Thyroid gland (tissue), 4 donors: ENCODE results near the gene ATP6V0D1.

Source experiments
- CTCF ChIP-seq, 6 experiments: fragments of 200-600 bp in 3 of 6; fragments of 450-650 bp in 3 of 6; sonication (generic) in 3 of 6; IDR thresholded peaks; one replicate each; pipeline ENCODE4 v1.5.1; 2016 to 2019; ENCODE audit warnings: antibody characterized with exemption in 6 of 6, mild to moderate bottlenecking in 2 of 6, inconsistent platforms in 1 of 6, moderate library complexity in 1 of 6
- POLR2A ChIP-seq, 2 donors: fragments of 450-650 bp; IDR thresholded peaks; one replicate each; pipeline ENCODE4 v1.6.1; 2017; ENCODE audit warnings: antibody characterized with exemption in 2 of 2, mild to moderate bottlenecking in 2 of 2, moderate library complexity in 1 of 2

- no peak for TF ChIP-seq CTCF (IDR thresholded peaks at IDR 0.05)
- no peak for TF ChIP-seq POLR2A (IDR thresholded peaks at IDR 0.05)
These were observed 18.1 kb upstream of the ATP6V0D1 start for GRCh38 chr16:67499106-67499505.
